Activated CD8-positive, alpha-beta memory T cell treated with anti-CD3 and anti-CD28 coated beads for 48 hours (primary cell): ENCODE data around the gene ADM2.

ENCODE experiments used
- DNase-seq, 3 experiments: peaks; one replicate each; pipeline ENCODE4 v3.0.0-alpha.2; 2020; ENCODE audit warnings: low read depth in 2 of 3, low spot score in 2 of 3

The ADM2 gene

DNA sequence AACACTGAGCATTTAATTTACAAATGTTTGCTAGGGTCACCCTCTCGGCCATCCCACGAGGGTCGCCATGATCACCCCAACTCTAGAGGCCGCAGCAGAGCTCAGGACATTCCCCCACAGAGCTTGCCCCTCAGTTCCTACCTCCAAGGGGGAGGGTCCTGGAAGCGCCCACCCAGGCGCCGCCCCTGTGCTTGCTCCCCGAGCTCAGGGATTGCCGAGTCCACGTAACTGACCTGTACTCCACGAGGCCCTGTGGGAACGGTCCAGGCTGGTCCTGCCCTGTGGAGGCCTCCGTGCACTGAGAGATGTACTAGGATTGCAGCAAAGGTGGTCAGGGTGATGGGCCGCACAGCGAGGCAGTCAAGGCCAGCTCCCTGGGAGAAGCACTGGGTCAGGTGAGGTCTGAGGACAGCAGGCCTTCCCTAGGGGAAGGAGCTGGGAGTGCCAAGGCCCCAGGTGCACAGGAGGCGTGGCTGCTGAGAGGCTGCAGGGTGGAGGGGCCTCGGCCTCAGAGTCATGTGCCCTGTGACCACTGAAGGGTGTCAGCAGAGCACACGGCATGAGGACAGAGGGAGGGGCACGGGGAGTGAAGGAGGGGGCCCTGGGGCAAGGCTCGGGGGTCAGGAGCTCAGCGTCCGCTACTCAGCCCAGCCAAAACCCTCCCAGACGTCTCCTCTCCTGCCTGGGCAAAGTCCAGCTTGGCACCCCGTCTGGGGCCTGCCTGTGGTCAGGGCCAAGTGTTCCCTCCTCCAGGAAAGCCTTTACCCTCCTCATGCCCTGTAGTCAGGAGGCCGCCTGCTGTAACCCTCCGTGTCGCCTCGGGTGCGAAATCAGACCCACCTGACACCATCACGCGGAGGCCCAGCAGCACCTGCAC lies 2.9 kb downstream of the ADM2 start:
- no peak for DNase-seq

DNA sequence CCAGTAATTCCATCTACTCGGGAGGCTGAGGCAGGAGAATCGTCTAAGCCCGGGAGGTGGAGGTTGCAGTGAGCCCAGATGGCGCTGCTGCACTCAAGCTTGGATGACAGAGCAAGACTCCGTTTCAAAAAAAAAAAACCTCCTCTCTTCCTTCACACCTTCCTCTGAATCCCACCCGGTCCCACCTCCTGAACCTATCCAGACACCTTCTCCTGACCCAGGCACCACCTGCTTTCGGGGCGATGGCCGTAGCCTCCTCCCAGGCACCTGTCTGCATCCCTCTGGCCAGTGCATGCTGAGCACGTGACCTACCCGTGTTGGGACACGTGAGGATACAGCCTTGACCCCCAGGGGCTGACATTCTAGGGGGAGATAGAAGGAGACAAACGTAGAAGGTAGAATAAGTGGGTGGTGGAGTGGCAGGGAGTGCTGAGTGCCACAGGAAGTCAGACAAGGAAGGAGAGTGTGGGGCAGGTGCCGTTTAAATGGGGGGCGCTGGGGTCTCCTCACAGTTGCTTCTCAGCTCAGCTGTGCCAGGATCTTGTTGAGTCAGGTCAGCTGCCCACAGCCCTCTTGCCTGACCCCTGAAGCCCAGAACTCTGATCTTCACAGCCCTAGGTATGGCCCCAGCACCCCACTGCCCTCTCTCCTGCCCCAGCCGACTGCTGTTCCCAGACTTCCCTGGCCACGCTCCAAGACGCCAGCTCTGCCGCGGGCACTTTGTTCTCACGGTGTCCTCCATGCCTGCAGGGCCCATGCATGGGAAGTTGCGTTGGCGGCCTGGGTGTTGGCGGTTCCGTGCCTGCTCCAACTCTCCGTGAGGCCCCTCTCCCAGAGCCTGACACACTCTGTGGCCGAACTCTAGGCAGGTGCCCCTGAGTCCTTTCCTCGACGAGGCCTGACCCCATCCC lies 4.1 kb downstream of the ADM2 start:
- no peak for DNase-seq

GRCh38 chr22:50486561-50487289 lies 5.4 kb downstream of the ADM2 start, which contains the start of gene MIOX:
Gene MIOX (plus strand): TSS chr22:50486859. CDS start chr22:50486898, 39 bp downstream.
- DNase-seq = no peak

- no peak for DNase-seq
Measured at GRCh38 chr22:50487290-50488005, 6.1 kb downstream of the ADM2 start.

DNA sequence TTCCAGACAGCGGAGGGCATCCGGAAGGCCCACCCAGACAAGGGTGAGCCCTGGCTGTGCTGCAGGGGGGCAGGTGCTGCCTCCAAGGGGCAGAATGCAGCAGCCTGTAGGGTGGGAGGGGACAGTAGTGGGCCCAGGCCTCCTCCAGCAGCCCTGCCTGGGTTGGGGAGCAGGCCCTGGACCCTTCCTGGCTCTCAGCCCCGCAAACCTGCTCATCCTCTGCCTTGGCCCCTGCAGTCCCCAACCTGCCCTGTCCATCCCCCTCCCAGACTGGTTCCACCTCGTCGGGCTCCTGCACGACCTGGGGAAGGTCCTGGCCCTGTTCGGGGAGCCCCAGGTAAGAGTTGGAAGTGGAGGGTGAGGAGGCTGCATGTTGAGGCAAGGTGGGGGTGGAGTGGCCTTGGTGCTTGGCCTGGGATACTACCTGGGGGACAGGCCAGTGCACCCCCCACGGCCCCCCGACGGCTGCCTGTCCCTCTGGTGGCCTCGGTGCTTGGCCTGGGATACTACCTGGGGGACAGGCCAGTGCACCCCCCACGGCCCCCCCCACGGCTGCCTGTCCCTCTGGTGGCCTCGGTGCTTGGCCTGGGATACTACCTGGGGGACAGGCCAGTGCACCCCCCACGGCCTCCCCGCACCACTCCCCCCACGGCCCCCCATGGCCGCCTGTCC lies 6.8 kb downstream of the ADM2 start:
- DNase-seq = no peak

GRCh38 chr22:50488886-50489285 lies 7.5 kb downstream of the ADM2 start:
- no peak for DNase-seq

- no peak for DNase-seq
Measured at GRCh38 chr22:50489363-50490243, 8.3 kb downstream of the ADM2 start.

DNA sequence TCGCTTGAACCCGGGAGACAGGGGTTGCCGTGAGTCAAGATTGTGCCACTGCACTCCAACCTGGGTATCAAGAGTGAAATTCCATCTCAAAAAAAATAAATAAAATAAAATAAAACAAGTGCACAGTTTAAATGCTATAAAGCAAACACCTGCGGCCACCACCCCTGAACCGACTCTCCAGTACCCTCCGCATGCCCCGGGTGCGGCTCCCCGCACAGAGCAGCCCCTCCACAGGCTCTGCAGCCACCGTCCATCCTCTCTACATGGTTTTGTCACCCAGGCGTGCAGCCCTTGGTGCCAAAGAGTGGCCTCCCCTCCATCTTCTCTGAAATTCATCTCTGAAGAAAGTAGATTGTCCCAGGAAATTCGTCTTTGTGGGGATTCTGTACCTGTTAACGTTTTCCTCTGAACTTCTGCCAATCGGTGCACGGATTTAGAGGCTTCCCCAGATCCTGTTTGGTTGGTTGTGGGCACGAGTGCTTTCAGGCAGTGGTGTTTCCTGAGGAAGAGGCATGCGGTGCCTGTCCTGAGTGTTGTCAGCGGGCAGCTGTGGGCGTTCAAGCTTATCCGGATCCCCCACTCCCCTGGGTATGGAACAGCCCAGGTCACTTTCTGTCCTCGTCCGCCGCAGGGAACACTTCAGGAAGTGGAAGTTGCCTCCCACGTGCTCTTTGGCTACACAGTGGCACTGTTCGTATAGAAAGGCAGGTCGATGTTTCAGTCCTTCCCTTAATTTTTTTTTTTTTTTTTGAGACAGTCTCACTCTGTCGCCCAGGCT lies 9.4 kb downstream of the ADM2 start:
- no peak for DNase-seq

GRCh38 chr22:50497093-50497492 lies 15.8 kb downstream of the ADM2 start:
- DNase-seq = no peak

DNA sequence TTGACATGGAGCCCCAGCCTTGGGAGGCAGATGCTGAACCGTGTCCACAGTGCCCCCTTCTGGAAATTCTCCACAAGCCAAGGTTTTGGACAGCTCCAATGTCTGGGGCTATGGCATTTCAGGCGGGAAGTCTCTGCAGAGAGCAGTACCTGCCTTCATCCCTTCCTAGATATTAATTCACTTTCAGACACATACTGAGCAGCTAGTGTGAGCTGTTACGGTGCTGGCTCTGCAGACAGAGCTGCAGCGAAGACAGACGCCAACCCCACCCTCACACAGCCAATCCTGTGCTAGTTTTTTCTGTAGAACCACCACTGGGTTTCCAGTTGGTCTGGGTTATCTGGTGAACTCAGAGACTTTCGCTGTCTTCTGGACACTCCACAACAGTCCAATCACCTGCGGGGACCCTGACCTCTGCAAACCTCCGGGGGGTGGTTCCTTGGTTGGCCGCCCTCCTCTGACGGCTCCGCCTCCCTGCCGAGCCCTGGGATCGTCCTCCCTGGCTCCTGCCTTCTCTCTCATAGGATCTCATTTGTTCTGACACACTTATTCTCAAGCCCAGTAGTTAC lies 17.1 kb downstream of the ADM2 start:
- DNase-seq = peak in 1 of 3 experiments; percentile 41

GRCh38 chr22:50500452-50500851 lies 19.1 kb downstream of the ADM2 start:
- DNase-seq = no peak

DNA sequence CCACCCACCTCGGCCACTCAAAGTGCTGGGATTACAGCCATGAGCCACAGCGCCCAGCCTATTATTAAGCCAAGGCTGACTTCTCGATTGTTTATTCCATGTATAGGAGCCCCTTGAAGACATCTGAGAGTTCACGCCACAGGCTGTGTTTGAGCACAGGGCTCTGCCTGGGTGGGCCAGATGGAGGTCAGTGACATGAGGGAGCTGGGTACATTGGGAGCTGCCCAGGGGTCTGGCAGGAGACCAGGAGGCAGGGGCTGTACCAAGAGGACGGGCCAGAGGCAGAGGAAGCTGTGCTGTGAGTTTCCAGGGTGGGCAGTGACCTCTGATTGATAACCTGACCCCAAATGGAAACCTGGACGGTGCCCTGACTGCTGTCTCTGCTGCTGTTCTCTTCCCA lies 20.8 kb downstream of the ADM2 start:
- no peak for DNase-seq

DNA sequence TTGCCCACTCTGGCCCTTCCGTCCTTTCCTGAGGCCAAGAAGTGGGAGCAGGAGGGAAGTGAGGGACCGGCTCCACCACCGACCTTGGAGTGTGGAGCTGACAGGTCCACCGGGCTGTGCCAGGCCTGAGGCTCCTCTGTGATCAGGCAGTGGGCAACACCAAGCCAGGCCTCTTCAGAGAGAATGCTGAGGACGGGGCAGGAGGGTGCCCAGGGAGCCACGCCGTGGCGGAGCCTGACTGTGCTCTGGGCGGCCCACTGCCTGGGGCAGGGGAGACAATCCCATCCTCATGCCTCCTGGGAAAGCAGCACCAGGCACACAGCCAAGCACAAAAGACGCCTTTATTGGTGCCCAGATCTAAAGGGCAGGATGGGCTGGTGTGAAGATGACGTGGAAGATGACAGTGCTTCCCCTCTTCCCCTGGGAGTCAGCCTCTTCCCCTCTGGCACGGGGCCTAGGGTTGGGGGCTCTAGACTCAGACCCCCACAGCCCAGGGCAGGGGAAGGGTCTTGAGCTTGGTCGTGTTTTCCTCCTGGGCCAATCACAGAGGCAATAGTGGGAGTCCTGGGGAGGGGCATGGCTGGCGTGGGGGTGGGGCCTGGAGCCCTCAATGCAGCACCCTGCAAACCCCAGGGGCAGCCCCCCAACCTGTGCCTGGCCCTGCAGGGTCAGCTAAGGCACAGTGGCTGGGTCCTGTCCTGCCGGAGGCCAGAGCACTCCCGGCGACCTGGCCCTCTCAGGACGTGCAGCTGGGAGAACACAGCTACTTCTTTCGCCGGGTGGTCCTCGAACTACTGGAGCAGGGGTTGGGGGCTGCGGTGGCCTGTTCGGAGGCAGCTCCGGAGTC lies 21.5 kb downstream of the ADM2 start:
- DNase-seq = no peak

DNA sequence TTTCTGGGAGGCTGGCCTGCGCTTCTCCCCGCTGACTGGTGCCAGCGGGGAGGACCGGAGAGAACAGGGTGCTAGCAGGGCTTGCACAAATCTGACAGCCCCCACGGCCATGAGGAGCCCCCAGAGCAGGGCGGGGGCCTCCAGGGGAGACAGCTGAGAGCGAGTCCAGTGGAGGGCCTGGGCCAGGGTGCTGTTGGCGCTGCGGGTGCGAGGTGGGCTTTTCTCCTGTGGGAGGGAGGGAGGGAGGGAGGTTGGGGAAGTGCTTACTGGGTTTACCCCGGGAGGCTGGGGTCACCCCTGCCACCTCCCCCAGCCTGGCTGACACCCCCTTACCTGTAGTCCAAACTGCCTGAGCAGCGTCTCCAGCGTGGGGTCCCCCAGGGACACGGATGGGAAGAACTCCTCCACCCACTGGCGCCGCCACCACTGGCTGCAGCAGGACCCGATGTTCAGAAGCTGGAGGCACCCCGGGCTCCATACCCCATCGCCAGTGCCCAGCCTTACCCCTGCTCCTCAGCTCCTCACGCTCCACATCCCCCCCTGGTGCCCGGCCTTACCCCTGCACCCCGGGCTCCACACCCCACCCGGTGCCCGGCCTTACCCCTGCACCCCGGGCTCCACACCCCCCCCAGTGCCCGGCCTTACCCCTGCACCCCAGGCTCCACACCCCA lies 22.3 kb downstream of the ADM2 start:
- no peak for DNase-seq

DNA sequence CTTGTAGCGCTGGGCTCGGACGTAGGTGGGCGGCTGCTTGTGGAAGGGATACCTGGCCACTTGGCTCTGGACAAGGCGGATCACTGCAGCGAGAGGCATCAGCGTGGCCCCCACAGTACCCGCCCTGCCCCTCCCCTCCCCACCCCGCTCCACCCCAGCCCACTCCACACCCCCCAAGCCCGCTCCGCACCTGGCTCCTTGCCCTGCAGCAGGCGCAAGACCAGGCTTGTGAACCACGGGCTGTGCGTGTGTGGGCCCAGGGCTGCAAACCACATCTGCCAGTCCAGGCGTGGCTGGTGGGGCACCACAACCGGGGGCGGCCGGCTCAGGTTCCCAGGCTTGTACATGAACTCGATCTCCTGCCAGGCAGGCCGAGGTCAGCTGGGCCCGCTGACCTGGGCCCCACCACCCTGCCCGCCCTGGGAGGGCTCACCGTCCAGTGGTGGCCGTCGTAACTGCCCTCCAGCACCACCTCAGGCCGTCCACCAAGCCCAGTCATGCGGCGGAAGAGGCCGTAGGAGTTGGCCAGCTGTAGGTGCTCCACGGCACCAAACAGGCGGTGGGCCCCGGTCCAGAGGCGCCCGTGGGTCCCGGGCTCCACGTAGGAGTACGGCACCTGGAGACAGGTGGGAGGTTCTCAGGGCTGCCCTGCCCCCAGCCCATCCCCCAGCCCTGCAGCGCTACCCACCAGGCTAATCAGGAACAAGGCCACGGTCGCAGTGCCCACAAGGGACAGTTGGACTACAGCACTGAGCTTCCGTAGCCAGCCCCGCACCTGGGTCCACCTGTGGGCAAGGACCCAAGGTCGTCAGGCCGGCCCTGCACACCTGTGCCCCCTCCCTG lies 23.2 kb downstream of the ADM2 start:
- DNase-seq = no peak
